ENCODE data around the gene SLCO4A1. TPM values are rescaled to one million over a fixed set of nuclear protein-coding genes. Genes with fewer than 3 reads are reported as not detected.
A peak's percentile ranks its signal among the peaks of the same experiment; 100 is the strongest.

The SLCO4A1 gene
- total and polyA plus RNA-seq, 9 of the 15 experiments (the other 6 are each of a cell fraction or from before 2014, with no cell fraction given), result 1.6 to 21.9 (median 12.8) TPM

DNA sequence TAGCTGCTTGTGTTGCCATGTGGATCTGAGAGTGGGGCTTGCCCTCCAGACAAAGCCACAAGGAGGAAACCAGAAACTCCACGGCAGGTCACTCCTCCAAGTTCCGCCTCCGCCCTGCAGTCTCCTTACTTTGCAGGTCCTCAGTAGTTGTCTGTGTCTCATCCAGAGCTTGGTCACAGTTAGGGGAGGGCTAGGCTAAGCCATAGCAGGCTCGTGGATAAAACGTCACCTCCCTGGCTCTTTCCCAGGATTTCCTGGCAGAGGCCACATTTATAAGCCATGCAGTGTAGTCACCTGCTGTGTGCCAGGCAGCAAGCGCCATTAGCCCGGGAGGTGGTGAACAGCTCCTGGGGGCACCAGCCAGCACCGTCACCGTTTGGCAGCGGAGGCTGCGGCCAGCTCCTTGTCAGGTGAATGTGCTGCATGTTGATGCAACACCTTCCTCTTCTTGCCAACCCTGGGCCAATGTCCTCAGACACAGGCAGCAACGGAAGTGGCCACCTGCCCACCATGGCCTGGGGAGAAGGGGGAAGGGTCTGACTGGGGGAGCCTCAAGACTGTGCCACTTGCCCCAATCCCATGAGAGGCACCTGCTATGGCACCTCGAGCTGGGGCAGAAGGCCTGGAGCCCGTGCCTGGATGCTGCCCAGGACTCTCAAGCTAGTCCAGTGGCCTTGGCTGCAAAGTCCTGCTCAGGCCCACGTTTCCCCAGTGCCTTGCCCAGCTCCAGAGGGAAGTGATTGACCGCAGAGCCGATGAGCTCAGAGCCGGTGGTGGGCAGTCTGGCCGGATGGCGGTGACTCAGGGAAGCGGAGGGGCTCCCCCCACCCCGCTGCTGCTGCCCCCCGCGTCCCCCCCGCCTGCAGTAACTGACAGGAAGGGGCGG is 39.0 kb upstream of the SLCO4A1 start:
- no peak overlapping the region for H2AFZ ChIP-seq (ENCODE audit: low read depth, low read length)
- BruUV-seq (replicated peaks), result no TSS peak
- ChIA-PET POLR2A (interaction anchor here (0.5 to 1.3 kb wide), 5 partner anchors 16 to 516 kb away, joined by 3 to 5 read pairs (median 3); no protein-coding TSS in a partner anchor), CTCF (ENCODE audit: low intra/inter-chr PET ratio) (no interaction called here)
- no peak overlapping the region; the same call in 1 of the 2 replicates for H3K4me2 ChIP-seq (ENCODE audit: insufficient read depth, low read length)
- WGBS (ENCODE audit: insufficient coverage, low coverage, missing lambda C conversion rate), result 16% methylated on average over 21 of the region's 26 CpGs
- no peak overlapping the region for H3K9ac ChIP-seq (ENCODE audit: insufficient read depth in 1 of 2, low read depth in 2 of 2, low read length in 2 of 2)
- peaks cover 3% of the 10 kb centered on the region for H3K9me1 ChIP-seq (ENCODE audit: control insufficient read depth, insufficient read depth, low read length)
- H3K4me1 ChIP-seq (replicated peaks in 1 of 2; ENCODE audit: control insufficient read depth in 2 of 2, insufficient read depth in 2 of 2, low read length in 2 of 2), result peaks cover 16 to 49% of the 10 kb centered on the region in 2 experiments
- no peaks in the 10 kb centered on the region for H3K9me3 ChIP-seq (replicated peaks; ENCODE audit: control insufficient read depth, insufficient read depth, low read depth, low read length)
- ATAC-seq, result no peak
- peaks cover 30% of the 10 kb centered on the region; the same call in 1 of the 2 replicates for H4K20me1 ChIP-seq (replicated peaks; ENCODE audit: control insufficient read depth, insufficient read depth, low read length)
- no peaks in the 10 kb centered on the region for H3K36me3 ChIP-seq (ENCODE audit: control insufficient read depth, insufficient read depth, low read length)
- in situ Hi-C loops (cut with MboI) (no loop called here), intact Hi-C loops (cut with micrococcal nuclease) (no loop called here)
- FAIRE-seq, result peak; percentile 11
- H3K79me2 ChIP-seq (ENCODE audit: control insufficient read depth, insufficient read depth, low read length), result no peaks in the 10 kb centered on the region
- peaks cover 47 to 81% of the 10 kb centered on the region in 2 experiments for H3K27me3 ChIP-seq (ENCODE audit: control insufficient read depth in 2 of 2, insufficient read depth in 2 of 2, low read length in 2 of 2)
- no peak overlapping the region for H3K27ac ChIP-seq (ENCODE audit: extremely low read depth, low read depth, low read length)
- H3K4me3 ChIP-seq, result no peak overlapping the region
- DNase-seq (ENCODE audit: extremely low read depth in 1 of 4, low spot score in 3 of 4), result no peak
- TF ChIP-seq SMAD2 (IDR thresholded peaks at IDR 0.05; ENCODE audit: low read depth, low read length) (no peak), GABPA (tag; conservative IDR thresholded peaks at IDR 0.05; ENCODE audit: low read depth) (peak; percentile 51; the same call in 1 of the 2 replicates), SP1 (CRISPR knock-in tag; IDR thresholded peaks at IDR 0.05) (no peak), SREBF2 (CRISPR knock-in tag; IDR thresholded peaks at IDR 0.05) (no peak), ZNF436 (CRISPR knock-in tag; IDR thresholded peaks at IDR 0.05) (no peak), ZNF75A (CRISPR knock-in tag; IDR thresholded peaks at IDR 0.05) (no peak), ETV5 (CRISPR knock-in tag; IDR thresholded peaks at IDR 0.05; ENCODE audit: low read depth) (no peak), SETDB1 (IDR thresholded peaks at IDR 0.05; ENCODE audit: low read length) (no peak), MCM7 (IDR thresholded peaks at IDR 0.05) (no peak), NFIC (IDR thresholded peaks at IDR 0.05) (0 out of 2 replicates have a peak, but pooled peaks have one; percentile 9), DDX20 (tag; IDR thresholded peaks at IDR 0.05; ENCODE audit: low read depth) (no peak), JUN (IDR thresholded peaks at IDR 0.05; ENCODE audit: borderline replicate concordance, low read depth, low read length) (no peak), JUN (CRISPR knock-in tag; IDR thresholded peaks at IDR 0.05; ENCODE audit: borderline replicate concordance) (no peak)
- TF ChIP-seq, protein P1, sequence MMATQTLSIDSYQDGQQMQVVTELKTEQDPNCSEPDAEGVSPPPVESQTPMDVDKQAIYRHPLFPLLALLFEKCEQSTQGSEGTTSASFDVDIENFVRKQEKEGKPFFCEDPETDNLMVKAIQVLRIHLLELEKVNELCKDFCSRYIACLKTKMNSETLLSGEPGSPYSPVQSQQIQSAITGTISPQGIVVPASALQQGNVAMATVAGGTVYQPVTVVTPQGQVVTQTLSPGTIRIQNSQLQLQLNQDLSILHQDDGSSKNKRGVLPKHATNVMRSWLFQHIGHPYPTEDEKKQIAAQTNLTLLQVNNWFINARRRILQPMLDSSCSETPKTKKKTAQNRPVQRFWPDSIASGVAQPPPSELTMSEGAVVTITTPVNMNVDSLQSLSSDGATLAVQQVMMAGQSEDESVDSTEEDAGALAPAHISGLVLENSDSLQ (IDR thresholded peaks at IDR 0.05), result peak; percentile 5; the same call in 1 of the 2 replicates
- TF ChIP-seq, protein P2, sequence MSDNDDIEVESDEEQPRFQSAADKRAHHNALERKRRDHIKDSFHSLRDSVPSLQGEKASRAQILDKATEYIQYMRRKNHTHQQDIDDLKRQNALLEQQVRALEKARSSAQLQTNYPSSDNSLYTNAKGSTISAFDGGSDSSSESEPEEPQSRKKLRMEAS (CRISPR knock-in tag; IDR thresholded peaks at IDR 0.05), result peak; percentile 12; the same call in 1 of the 2 replicates
- TF ChIP-seq, protein P3, sequence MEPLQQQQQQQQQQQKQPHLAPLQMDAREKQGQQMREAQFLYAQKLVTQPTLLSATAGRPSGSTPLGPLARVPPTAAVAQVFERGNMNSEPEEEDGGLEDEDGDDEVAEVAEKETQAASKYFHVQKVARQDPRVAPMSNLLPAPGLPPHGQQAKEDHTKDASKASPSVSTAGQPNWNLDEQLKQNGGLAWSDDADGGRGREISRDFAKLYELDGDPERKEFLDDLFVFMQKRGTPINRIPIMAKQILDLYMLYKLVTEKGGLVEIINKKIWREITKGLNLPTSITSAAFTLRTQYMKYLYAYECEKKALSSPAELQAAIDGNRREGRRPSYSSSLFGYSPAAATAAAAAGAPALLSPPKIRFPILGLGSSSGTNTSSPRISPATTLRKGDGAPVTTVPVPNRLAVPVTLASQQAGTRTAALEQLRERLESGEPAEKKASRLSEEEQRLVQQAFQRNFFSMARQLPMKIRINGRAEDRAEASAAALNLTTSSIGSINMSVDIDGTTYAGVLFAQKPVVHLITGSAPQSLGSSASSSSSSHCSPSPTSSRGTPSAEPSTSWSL (CRISPR knock-in tag; IDR thresholded peaks at IDR 0.05; ENCODE audit: borderline replicate concordance), result no peak
- TF ChIP-seq, protein P4, sequence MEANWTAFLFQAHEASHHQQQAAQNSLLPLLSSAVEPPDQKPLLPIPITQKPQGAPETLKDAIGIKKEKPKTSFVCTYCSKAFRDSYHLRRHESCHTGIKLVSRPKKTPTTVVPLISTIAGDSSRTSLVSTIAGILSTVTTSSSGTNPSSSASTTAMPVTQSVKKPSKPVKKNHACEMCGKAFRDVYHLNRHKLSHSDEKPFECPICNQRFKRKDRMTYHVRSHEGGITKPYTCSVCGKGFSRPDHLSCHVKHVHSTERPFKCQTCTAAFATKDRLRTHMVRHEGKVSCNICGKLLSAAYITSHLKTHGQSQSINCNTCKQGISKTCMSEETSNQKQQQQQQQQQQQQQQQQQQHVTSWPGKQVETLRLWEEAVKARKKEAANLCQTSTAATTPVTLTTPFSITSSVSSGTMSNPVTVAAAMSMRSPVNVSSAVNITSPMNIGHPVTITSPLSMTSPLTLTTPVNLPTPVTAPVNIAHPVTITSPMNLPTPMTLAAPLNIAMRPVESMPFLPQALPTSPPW (CRISPR knock-in tag; IDR thresholded peaks at IDR 0.05), result peak; percentile 91

Data from K562 (cell line).